Measurements from ENCODE around the gene TTC21A.

DNA sequence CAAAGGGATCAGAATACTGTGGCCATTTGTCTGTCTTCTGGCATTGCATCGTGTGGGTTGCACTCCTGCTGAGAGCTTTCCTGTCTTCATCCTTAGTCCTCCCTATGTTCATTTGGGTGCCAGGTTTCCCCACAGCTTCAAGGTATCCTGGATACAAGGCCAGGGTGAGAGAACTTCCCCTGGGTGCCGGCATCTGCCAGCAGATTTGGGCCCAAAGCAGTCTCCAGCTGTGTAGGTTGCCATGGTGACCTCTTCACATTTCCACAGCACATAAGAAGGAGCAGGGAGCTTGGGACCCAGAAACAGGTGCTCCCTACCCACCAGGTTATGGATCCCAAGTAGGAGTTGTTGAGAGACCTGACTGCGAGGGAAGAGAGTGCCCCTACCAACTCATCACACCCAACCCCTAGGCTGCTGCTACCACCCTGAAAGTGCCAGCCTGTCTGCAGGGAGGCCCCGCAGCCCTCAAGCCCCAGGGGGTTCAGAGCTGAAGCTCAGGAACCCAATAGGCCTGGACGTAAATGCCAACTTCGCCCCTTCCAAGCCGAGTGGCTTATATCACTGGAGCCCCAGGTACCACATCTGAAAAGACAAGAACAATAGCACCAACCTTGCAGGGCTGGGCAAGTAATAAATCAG lies 19.9 kb downstream of the TTC21A start:
- TF ChIP-seq, protein P1, sequence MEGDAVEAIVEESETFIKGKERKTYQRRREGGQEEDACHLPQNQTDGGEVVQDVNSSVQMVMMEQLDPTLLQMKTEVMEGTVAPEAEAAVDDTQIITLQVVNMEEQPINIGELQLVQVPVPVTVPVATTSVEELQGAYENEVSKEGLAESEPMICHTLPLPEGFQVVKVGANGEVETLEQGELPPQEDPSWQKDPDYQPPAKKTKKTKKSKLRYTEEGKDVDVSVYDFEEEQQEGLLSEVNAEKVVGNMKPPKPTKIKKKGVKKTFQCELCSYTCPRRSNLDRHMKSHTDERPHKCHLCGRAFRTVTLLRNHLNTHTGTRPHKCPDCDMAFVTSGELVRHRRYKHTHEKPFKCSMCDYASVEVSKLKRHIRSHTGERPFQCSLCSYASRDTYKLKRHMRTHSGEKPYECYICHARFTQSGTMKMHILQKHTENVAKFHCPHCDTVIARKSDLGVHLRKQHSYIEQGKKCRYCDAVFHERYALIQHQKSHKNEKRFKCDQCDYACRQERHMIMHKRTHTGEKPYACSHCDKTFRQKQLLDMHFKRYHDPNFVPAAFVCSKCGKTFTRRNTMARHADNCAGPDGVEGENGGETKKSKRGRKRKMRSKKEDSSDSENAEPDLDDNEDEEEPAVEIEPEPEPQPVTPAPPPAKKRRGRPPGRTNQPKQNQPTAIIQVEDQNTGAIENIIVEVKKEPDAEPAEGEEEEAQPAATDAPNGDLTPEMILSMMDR (IDR thresholded peaks at IDR 0.05; ENCODE audit: borderline replicate concordance, extremely low read depth, low read length, poor library complexity, severe bottlenecking), result no peak
- no peak for TF ChIP-seq EZH2 (IDR thresholded peaks at IDR 0.05; ENCODE audit: borderline replicate concordance, low read depth, low read length, severe bottlenecking)
